Ramos (cell line): ENCODE results near the gene TCHHL1.

Experiments used
- in situ Hi-C: fragments of 300-500 bp; cut with MboI; formaldehyde crosslinking; loops from one replicate; pipeline ENCODE4 v1.14.3; 2022; ENCODE audit warnings: low sequenced_read_pairs; ENCODE audit not compliant: unreplicated experiment

TCHHL1 gene

DNA sequence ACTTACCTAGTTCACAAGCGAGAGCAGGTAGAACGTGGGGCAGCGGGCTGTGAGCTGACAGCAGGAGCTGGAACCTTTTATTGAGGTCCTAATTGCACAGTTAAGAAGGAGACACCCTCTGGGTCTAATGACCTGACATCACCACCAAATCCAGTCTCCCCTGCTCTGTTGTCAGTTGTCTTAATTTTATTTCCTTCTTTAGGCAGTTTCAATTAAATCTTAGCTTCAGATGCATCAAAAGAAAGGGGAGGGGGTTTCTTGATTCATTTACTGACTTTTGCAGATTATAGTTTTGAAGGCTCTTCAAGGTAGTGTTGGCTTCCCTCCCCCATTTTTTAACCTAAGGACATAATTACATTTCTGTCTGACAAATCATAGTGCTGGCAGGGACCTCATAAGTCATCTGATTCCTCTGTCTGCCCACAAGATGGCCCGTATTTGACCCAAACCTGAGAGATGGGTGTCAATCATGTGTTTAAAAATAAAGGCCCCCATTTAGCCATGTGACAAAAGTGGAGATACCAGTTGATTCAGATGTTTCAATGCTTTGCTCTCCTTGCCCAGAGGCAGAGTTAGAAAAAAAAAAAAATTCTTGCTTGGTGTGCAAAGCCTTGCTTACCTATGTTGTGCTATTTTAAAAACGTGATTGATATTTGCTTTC is at the start of gene TCHHL1:
Gene TCHHL1, minus strand, starts transcription at position 51 of the 661 bp plus-strand sequence. CDS start 921 bp downstream, outside the sequence.
- in situ Hi-C loops: no loop called here

GRCh38 chr1:152137215-152137614 is 48.4 kb upstream of the TCHHL1 start:
- in situ Hi-C loops: no loop called here

- in situ Hi-C loops: no loop called here
These were observed 41.3 kb upstream of the TCHHL1 start for GRCh38 chr1:152130186-152130585.

GRCh38 chr1:152127673-152128072 is 38.8 kb upstream of the TCHHL1 start:
- in situ Hi-C loops: no loop called here

- in situ Hi-C loops: no loop called here
These were observed 37.1 kb upstream of the TCHHL1 start for GRCh38 chr1:152125834-152126443.

DNA sequence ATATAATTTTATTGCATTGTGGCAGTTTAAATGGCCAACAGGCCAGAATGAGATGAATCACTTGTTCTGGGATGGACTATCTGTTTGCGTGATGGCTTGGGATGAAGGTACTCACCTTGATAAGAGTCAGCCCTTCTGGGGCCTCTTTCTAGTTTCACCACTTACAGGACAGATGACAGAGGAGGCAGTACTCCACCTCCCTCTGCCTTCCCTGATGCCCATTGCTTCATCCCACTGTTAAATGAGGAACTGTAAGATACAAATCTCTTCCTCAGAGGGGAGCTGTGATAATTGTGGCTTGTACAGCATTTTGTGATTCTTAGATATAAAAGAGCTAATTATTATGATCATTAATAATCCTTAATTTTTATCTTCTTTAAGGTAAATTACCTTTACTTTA is 30.1 kb upstream of the TCHHL1 start:
- in situ Hi-C loops: no loop called here

GRCh38 chr1:152115344-152115743 is 26.5 kb upstream of the TCHHL1 start, which contains the start of gene TCHH:
Gene TCHH (minus strand): TSS chr1:152115444. CDS start chr1:152114080, 1,364 bp downstream.
- in situ Hi-C loops: no loop called here

DNA sequence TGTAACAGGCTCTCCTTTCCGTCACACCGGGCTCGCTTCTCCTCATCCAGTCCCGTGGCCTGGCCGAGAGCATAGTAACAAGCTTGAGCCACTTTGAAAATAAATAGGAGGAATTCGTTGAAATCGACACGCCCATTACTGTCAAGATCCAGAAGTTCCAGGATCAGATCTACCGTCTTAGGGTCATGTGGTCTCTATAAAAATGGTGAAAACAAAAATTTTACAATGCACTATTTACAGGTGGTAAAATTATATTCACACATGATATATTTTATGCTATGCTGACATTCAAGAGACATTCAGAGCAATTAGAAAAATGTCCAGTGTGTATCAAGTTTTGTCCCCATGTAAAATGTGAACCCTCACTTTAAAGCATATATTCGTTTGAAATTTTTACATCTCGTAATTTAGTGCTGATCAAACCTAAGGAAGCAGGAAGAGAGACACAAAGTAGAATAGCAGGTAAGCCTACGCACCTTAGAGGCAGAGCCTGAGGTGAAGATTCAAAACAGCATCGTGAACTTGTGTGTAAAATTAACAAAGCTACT is 24.1 kb upstream of the TCHHL1 start:
- in situ Hi-C loops: no loop called here

- in situ Hi-C loops: no loop called here
These were observed 23.4 kb upstream of the TCHHL1 start for GRCh38 chr1:152112101-152112884.

GRCh38 chr1:152111515-152111968 is 22.7 kb upstream of the TCHHL1 start:
- in situ Hi-C loops: no loop called here

DNA sequence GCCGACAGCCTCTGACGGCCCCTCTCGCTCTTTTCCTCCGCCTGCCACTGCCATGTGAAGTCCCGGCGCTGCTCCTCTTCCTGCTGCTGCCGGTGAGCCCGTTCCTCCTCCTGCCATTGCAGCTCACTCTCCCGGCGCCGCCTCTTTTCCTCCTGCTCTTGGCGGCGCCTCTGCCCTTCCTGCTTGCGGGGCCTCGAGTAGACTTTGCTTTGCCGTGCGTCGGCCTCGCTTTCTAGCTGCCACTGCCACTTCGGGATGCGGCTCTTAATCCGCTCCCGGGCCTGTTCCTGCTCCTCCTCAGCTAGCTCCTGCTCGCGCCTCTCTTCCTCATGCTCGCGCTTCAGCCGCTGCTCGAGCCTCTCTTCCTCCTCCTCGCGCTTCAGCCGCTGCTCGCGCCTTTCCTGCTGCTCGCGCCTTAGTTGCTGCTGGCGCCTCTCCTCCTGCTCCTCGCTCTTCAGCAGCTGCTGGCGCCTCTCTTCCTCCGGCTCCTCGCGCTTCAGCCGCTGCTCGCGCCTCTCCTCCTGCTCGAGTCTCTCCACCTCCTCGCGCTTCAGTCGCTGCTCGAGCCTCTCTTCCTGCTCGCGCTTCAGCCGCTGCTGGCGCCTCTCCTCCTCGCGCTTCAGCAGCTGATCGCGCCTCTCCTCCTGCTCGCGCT is 22.1 kb upstream of the TCHHL1 start:
- in situ Hi-C loops: no loop called here

DNA sequence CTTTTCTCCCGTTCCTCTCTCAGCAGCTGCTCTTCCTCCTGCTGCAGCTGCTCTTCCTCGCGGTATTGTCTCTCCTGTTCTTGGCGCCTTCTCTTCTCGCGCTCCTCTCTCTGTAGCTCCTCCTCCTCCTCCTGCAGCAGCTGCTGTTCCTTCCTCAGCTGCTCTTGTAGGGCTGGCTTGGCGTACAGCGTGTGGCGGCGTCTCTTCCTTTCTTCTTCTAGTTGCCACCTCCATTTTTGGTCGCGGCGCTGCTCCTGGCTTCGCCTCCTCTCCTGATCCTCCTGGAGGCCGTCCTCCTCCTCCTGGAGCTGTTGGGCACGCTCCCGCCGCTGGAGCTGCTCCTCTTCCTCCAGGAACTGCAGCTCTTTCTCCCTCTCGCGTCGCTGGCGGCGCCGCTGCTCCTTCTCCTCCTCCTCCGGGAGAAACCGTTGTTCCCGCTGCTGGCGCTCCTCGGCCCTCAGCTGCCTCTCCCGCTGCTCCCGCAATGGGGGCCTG is 21.5 kb upstream of the TCHHL1 start:
- in situ Hi-C loops: no loop called here

DNA sequence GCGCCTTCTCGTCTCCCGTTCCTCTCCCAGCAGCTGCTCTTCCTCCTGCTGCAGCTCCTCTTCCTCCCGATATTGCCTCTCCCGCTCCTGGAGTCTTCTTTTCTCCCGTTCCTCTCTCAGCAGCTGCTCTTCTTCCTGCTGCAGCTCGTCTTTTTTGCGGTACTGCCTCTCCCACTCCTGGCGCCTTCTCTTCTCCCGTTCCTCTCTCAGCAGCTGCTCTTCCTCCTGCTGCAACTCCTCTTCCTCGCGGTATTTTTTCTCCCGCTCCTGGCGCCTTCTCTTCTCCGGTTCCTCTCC is 21.1 kb upstream of the TCHHL1 start:
- in situ Hi-C loops: no loop called here

GRCh38 chr1:152109231-152109997 is 20.6 kb upstream of the TCHHL1 start:
- in situ Hi-C loops: no loop called here

DNA sequence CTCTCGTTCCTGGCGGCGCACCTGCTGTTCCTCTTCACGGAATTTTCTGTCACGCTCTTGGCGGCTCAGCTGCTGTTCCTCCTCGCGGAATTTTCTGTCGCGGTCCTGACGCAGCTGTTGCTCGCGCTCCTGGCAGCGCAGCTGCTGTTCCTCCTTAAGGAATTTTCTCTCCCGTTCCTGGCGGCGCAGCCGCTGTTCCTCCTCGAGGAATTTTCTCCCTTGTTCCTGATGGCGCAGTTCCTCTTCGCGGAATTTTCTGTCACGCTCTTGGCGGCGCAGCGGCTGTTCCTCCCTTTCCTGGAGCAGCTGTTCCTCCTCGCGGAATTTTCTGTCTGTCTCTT is 20.0 kb upstream of the TCHHL1 start:
- in situ Hi-C loops: no loop called here

- in situ Hi-C loops: no loop called here
These were observed 19.4 kb upstream of the TCHHL1 start for GRCh38 chr1:152107984-152108881.

DNA sequence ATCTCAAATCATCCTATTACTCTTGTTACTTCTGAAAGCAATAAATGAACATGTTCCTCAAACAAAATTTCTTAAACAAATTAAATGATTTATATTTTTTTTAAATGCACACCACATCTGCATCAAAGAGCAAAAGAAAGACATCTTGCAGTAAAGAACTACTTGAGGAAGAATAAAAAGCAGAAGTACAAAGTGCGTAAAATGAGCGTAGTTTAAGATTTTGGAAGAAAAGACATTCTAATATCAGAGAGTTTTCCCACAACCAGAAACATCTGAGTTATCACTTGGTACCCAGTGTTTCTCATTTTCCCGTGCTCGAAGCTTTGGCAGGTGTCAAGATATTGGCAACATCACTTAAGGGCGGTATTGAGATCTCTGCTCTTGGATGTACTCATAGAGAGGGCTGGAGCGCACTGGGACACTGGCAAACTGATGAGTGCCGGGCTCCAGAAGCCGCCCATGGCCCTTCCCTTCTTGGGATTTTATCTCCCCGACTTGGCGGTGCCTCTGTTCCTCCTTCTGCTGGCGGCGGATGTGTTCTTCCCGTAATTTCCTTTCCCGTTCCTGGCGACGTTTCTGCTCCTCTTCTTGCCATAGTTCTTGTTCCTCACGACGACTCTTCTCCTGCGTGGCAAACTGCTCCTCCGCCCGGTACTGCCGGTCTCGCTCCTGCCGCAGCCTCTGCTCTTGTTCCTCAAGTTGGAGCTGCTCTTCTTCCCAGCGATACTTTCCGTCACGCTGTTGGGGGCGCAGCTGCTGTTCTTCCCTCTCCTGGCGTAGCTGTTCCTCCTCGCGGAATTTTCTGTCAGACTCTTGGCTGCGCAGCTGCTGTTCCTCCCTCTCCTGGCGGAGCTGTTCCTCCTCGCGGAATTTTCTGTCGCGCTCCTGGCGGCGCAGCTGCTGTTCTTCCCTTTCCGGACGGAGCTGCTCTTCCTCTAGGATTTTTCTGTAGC is 18.4 kb upstream of the TCHHL1 start:
- in situ Hi-C loops: no loop called here

DNA sequence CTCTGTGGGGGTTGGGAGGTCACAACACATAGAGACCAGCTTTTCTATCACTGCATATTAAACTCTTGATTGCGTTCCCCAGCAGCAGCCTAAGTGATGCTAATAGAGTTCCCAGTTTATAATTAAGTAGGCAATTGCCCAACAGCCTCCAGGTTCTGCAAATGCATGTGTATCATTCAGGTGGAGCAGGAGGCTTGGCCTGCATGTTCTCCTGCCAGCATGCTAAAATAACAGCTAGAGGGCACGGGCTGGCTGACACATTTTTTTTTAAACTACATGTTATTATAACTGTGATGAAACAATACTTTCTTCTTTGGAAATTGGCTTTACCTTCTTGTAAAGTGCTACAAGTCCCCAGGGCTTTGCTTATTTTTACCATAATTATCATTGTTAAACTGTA is 16.0 kb upstream of the TCHHL1 start:
- in situ Hi-C loops: no loop called here
